IPS-18a (cell line): ENCODE data around the gene MYL10.

Experiments used
- H3K27ac ChIP-seq: one replicate; pipeline ENCODE4 v1.5.1; 2013; ENCODE audit warnings: low read length
- H3K27me3 ChIP-seq: one replicate; pipeline ENCODE4 v1.6.1; 2013; ENCODE audit warnings: mild to moderate bottlenecking, low read length; ENCODE audit not compliant: control insufficient read depth, insufficient read depth
- H3K36me3 ChIP-seq: one replicate; pipeline ENCODE4 v1.6.1; 2013; ENCODE audit warnings: low read depth, low read length; ENCODE audit not compliant: control insufficient read depth
- H3K4me1 ChIP-seq: one replicate; pipeline ENCODE4 v1.6.1; 2013; ENCODE audit warnings: low read depth, low read length; ENCODE audit not compliant: control insufficient read depth
- H3K4me3 ChIP-seq: one replicate; pipeline ENCODE4 v1.5.1; 2013; ENCODE audit warnings: low read length
- H3K9ac ChIP-seq: one replicate; pipeline ENCODE4 v1.6.1; 2013; ENCODE audit warnings: mild to moderate bottlenecking, low read length, moderate library complexity
- H3K9me3 ChIP-seq: one replicate; pipeline ENCODE4 v1.6.1; 2013; ENCODE audit warnings: low read depth, low read length; ENCODE audit not compliant: control insufficient read depth

MYL10 gene

DNA sequence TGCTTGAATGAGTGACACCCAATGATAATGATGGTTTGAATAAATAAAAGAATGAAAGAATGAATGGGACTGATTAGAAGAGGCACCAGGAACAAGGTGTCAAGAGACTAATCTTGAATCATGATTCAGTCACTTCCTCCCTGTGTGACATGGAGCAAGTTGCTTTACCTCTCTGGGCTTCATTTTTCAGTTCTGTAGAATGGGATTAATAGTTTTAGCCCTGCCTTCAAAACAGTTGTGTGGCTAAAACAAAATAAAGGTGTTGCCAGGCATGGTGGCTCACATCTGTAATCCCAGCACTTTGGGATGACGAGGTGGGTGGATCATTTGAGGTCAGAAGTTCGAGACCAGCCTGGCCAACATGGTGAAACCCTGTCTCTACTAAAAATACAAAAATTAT is 37.6 kb downstream of the MYL10 start:
- no peak overlapping the region for H3K9ac ChIP-seq
- no peak overlapping the region for H3K27ac ChIP-seq
- H3K4me1 ChIP-seq: no peaks in the 10 kb centered on the region
- no peaks in the 10 kb centered on the region for H3K27me3 ChIP-seq
- no peak overlapping the region for H3K4me3 ChIP-seq
- H3K9me3 ChIP-seq: no peaks in the 10 kb centered on the region
- no peaks in the 10 kb centered on the region for H3K36me3 ChIP-seq

DNA sequence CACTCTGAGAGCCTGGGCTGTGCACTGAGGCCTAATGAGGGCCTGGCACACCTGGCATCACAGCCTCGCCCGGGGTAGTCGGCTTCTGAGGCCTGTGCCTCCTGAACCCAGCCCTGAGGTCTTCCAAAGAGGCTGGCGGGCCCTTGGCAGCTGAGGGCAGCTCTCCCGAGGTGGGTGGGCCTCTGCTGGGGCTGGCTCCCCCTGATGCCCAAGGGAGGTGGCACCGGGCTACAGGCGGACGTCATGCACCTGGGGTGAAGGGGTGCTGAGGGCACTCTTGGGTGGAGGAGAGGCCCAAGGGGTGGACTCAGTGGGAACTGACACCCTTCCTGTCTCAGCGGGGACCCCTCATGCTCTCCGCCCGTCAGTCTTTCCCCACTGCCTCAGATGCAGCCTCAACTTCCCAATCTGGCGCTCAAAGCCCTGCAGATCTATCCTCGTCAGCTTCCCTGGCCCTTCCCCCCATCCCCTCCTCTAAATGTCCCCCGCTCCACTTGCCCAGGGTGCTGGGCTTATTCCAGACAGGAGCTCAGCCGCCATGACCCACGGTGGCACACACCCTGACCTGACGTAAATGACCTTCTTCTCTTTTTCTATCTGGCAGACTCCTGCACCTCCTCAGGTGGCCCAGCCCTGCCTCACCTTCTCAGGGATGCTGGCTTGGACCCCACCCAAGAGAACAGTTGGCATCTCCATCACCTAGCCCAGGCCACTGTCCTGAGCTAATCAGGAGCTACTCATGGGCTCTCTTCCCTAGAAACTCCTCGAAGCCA is 38.2 kb downstream of the MYL10 start:
- Histone ChIP-seq H3K27me3 (no peaks in the 10 kb centered on the region), H3K4me1 (no peaks in the 10 kb centered on the region), H3K9ac (no peak overlapping the region), H3K36me3 (no peaks in the 10 kb centered on the region), H3K27ac (no peak overlapping the region), H3K9me3 (no peaks in the 10 kb centered on the region), H3K4me3 (no peak overlapping the region)

DNA sequence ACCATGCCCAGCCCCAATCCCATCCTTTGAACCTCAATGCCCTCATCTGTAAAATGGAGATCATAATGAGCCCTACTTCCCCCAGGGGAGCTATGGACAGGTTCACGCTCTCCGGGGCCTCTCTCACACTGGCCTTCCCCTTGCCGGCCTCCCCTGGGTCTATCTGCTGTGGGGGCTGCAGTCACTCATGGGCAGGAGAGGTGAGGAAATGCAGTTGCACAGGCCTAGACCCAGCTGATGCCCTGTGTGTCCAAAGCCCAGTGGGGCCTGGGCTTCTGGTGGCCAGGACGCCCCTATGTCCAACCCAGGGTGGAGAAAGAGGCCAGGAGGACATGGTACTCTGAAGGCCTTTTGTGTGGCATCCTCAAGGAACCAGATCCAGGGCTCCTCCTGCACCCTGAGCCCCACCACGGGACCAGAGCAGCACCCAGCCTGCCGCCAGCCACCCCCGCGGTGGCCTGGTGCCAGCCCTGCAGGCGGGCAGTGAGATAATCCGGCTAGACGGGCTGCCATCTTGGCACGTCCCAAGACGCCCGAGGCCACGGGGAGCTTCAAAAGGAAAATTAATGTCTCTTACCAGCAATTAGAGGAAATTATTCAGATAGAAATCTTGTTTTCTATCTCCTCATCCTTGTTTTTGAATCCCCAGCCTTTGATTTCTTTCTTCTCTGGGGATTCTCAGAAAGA is 39.0 kb downstream of the MYL10 start:
- Histone ChIP-seq H3K27me3 (no peaks in the 10 kb centered on the region), H3K4me3 (no peak overlapping the region), H3K27ac (no peak overlapping the region), H3K4me1 (no peaks in the 10 kb centered on the region), H3K9ac (no peak overlapping the region), H3K9me3 (no peaks in the 10 kb centered on the region), H3K36me3 (no peaks in the 10 kb centered on the region)

DNA sequence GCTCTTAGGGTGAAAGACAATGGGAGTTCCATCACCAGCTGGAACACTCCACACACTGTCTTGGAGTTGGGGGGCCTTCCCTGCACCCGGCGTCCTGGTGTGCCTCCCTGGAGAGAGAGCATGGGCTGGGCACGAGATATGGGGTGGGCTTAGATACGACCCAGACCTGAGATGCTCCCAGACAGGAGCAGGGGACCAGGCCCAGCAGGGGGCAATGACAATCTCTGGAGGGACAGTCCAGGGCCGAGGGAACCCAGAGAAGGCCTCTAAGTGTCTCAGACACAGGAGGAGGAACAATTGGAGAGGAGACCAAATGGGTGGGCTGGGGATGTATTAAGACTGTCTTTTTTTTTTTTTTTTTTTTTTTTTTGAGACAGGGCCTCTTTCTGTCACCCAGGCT is 40.0 kb downstream of the MYL10 start:
- no peaks in the 10 kb centered on the region for H3K27me3 ChIP-seq
- H3K4me3 ChIP-seq: no peak overlapping the region
- no peaks in the 10 kb centered on the region for H3K36me3 ChIP-seq
- H3K4me1 ChIP-seq: no peaks in the 10 kb centered on the region
- H3K9me3 ChIP-seq: no peaks in the 10 kb centered on the region
- no peak overlapping the region for H3K27ac ChIP-seq
- H3K9ac ChIP-seq: no peak overlapping the region

DNA sequence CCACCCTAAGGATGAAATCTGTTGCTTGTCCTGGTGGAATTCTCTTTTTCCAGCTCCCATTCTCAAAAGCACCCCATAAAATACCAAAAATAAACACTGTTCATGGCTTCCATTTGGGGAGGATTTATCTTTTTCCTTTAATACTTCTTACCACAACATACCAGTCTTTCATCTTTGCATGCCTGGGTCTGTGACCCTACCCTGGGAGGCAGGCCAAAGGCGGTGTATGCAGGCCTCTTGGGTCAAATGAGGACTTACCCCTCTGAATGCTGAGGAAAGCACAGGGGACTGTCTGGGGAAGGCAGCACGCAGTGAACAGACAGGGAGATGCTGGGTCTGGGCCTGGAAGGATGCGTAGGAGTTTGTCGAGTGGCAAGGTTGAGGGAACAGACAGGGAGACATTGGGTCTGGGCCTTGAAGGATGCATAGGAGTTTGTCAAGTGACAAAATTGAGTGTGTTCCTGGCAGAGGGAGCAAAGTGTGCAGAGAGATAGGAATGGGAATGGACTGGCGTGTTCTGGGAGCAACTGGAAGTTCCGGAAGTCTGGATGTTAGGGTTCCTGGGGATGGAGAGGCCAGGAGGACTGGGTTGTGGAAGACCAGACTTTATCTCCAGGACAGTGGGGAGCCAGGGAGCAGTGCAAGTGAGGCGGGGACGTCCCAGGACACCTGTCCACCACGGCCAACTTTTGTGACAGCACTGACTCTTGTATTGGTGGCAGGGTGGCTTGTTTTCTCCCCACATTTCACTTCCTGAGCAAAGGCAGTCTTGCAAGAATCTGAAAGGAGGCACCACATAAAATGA is 40.8 kb downstream of the MYL10 start:
- no peak overlapping the region for H3K4me3 ChIP-seq
- no peaks in the 10 kb centered on the region for H3K4me1 ChIP-seq
- no peaks in the 10 kb centered on the region for H3K36me3 ChIP-seq
- H3K9ac ChIP-seq: no peak overlapping the region
- H3K9me3 ChIP-seq: no peaks in the 10 kb centered on the region
- no peak overlapping the region for H3K27ac ChIP-seq
- H3K27me3 ChIP-seq: no peaks in the 10 kb centered on the region

DNA sequence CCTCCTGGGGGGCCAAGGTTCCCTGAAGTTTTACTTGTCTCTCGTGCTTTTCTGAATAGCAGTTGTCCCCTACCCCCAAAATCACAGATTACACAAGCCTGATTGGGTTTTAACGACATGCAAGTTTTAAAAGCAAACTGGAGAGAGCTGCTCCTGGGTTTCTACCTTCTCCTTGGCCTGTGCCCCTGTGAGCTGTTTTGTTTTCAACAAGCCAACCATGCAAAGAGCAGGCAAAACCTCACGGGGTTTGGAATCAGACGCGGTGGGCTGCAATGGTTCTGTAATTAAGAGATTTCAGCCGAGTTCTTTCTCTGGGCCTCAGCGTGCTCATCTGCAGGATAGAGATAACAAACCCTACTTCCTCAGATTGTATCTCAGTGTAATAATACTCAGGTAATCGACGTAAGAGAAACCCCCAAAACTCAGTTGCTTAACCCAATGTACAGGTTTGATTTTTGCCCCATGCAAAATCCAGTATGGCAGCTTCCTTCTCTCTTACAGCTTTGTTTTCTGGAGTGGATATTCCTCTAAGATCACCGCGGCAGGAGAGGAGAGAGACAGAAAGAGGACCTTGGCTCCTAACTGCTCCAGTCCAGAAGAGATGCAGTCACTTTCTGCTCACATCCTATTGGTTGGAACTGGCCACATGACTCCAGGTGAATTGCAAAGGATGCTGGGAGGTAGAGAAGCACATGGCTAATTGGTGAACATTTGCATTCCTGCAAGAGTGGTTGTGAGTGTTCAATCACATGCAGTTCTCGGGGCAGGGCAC is 42.0 kb downstream of the MYL10 start:
- H3K27ac ChIP-seq: no peak overlapping the region
- H3K4me3 ChIP-seq: no peak overlapping the region
- H3K4me1 ChIP-seq: no peaks in the 10 kb centered on the region
- no peaks in the 10 kb centered on the region for H3K27me3 ChIP-seq
- H3K36me3 ChIP-seq: no peaks in the 10 kb centered on the region
- H3K9me3 ChIP-seq: no peaks in the 10 kb centered on the region
- H3K9ac ChIP-seq: no peak overlapping the region

DNA sequence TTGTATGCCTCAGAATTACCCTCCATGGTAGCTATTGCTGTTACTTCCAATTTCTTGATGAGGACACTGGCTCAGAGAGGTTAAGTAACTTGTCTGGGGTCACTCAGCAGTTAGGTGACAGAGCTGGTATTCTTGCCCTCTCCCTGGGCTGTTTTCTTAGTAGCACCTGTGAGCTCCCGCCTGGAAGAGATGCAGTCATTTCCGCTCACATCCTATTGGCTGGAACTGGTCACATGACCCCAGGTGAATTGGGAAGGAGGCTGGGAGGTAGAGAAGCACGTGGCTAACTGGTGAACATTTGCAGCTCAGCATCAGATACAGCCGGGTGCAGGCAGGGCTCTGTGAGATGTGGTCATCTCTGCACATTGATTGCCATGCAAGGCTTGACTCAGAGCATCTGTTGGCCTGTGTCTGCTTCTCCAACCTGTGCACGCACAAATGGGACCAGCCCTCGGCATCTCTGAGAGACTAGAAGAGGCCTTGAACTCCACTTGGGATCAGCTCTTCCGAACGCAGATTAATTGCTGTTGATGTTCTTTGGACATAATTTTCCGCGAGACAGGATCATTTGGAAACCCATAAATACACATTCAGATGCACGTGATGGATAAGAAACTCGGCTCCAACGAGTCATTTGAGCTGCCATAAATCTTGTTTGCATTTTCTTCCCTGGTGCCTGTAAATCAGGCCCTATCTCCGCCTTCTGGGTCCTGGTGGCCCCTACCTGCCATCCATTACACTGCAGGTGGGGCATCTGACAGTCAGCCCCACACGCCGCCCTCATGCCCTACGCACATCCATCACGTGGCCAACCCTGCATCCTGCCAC is 42.8 kb downstream of the MYL10 start:
- no peak overlapping the region for H3K27ac ChIP-seq
- H3K36me3 ChIP-seq: no peaks in the 10 kb centered on the region
- no peaks in the 10 kb centered on the region for H3K9me3 ChIP-seq
- no peak overlapping the region for H3K4me3 ChIP-seq
- no peaks in the 10 kb centered on the region for H3K4me1 ChIP-seq
- H3K27me3 ChIP-seq: no peaks in the 10 kb centered on the region
- H3K9ac ChIP-seq: no peak overlapping the region

DNA sequence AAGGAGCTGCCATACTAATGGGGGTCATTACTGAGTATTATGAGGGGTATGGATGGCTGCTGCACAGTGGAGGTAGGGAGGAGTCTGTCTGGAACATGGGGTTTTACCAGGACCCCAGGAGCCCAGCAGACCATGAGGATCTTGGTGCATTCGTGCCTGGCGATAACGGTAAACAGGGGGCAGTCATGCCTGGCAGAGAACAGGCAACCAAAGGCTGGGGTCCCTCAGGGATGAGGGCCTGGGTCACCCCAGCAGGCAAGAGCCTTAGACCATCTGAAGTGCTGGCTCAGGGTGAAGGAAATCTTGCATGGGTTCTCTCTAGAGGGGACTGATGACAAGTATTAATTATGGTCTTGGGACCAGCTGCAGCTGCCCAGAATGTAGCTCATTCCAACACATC is 46.1 kb downstream of the MYL10 start:
- no peaks in the 10 kb centered on the region for H3K36me3 ChIP-seq
- no peak overlapping the region for H3K27ac ChIP-seq

DNA sequence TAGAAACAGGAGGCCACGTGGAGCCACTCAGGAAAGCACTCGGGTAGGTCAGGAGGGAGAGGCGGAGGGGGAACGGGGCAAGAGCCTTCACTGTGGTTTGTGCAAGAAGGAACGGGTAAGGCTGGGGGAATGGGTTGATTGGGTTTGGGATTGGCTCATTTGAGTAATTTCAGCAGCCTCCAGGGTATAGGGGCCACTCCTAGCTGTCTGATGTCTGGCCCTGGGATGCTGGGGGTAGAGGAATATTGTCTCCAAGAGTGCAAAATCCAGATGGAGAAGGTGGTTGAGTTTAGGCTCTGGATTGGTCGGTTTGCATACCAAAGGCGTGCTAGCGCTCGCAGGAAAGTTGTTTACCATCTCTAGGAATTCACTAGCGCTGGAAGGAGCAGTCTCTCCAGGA is 47.2 kb downstream of the MYL10 start:
- H3K27ac ChIP-seq: no peak overlapping the region
- H3K4me1 ChIP-seq: peaks cover 3% of the 10 kb centered on the region
- no peaks in the 10 kb centered on the region for H3K36me3 ChIP-seq
- no peaks in the 10 kb centered on the region for H3K27me3 ChIP-seq
- H3K9me3 ChIP-seq: peaks cover 3% of the 10 kb centered on the region
- H3K9ac ChIP-seq: no peak overlapping the region
- no peak overlapping the region for H3K4me3 ChIP-seq

More for the DNA sequence above, 46.1 kb downstream of the MYL10 start:
- Histone ChIP-seq H3K4me1 (peaks cover 3% of the 10 kb centered on the region), H3K9me3 (no peaks in the 10 kb centered on the region), H3K9ac (no peak overlapping the region), H3K27me3 (no peaks in the 10 kb centered on the region), H3K4me3 (no peak overlapping the region)

DNA sequence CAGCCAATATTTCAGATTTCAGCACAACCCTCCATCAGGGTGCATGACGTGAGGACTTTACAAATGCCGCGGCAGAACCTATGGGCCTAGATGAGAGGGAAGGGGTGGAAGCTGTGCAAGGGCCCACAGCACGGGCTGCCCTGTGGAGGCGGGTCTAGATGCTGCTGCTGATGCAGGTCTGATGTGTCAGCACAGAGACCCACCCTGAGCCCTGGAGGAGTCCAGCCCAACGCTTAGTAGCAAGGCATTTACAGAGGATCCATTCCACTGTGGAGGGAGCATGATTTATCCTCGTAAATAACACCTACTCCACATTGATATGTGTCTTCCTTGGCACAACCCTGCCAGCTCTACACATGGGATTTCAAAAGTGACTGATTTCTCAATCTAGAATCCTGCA is 48.5 kb downstream of the MYL10 start:
- Histone ChIP-seq H3K4me1 (peaks cover 7% of the 10 kb centered on the region), H3K4me3 (no peak overlapping the region), H3K9me3 (peaks cover 3% of the 10 kb centered on the region), H3K9ac (no peak overlapping the region), H3K36me3 (no peaks in the 10 kb centered on the region), H3K27ac (no peak overlapping the region), H3K27me3 (no peaks in the 10 kb centered on the region)
